GM10847 (cell line): Measurements from ENCODE around the gene ZEB2.

ENCODE experiments used
- POLR2A ChIP-seq: IDR thresholded peaks from 2 replicates; pipeline ENCODE4 v1.6.1; 2011; ENCODE audit not compliant: insufficient read length; ENCODE audit errors: extremely low read depth

ZEB2 gene

GRCh38 chr2:144495227-144496091 is 24.5 kb downstream of the ZEB2 start:
- TF ChIP-seq POLR2A: no peak

- TF ChIP-seq POLR2A: no peak
Measured at GRCh38 chr2:144493027-144493809, 26.7 kb downstream of the ZEB2 start.

GRCh38 chr2:144490857-144491256 is 29.1 kb downstream of the ZEB2 start:
- no peak for TF ChIP-seq POLR2A

- TF ChIP-seq POLR2A: no peak
Measured at GRCh38 chr2:144490017-144490416, 29.9 kb downstream of the ZEB2 start.

GRCh38 chr2:144489315-144489916 is 30.5 kb downstream of the ZEB2 start:
- TF ChIP-seq POLR2A: no peak

- TF ChIP-seq POLR2A: no peak
Measured at GRCh38 chr2:144484201-144484948, 35.5 kb downstream of the ZEB2 start.

GRCh38 chr2:144481666-144482065 is 38.3 kb downstream of the ZEB2 start:
- no peak for TF ChIP-seq POLR2A

- no peak for TF ChIP-seq POLR2A
Measured at GRCh38 chr2:144481109-144481508, 38.8 kb downstream of the ZEB2 start.

GRCh38 chr2:144480285-144480684 is 39.6 kb downstream of the ZEB2 start:
- TF ChIP-seq POLR2A: no peak

GRCh38 chr2:144479659-144480058 is 40.3 kb downstream of the ZEB2 start:
- no peak for TF ChIP-seq POLR2A

- TF ChIP-seq POLR2A: no peak
Measured at GRCh38 chr2:144479138-144479537, 40.8 kb downstream of the ZEB2 start.

GRCh38 chr2:144477957-144478311 is 42.0 kb downstream of the ZEB2 start:
- no peak for TF ChIP-seq POLR2A

- TF ChIP-seq POLR2A: no peak
Measured at GRCh38 chr2:144477281-144477956, 42.5 kb downstream of the ZEB2 start.

- TF ChIP-seq POLR2A: no peak
Measured at GRCh38 chr2:144476682-144477081, 43.2 kb downstream of the ZEB2 start.
